Stimulated activated CD4-positive, alpha-beta T cell treated with anti-CD3 and anti-CD28 coated beads, Interleukin-1b, Interleukin-23, amount 100 ng/mL, for 48 hours (primary cell): ENCODE results near the gene EPHA2.
"Not testable (repeated sequence)": the region's sequence is repeated elsewhere in the genome, so short reads cannot be mapped to it uniquely, and the experiment has no call there.

Source experiments
- DNase-seq: peaks from one replicate; pipeline ENCODE4 v3.0.0-alpha.2; 2020

The EPHA2 gene

GRCh38 chr1:16155537-16156410 is at the start of gene EPHA2:
EPHA2 (minus strand) TSS chr1:16156069; CDS start chr1:16155932, 137 bp downstream.
- no peak for DNase-seq

GRCh38 chr1:16205334-16205671 is 49.4 kb upstream of the EPHA2 start:
- DNase-seq: no peak

GRCh38 chr1:16204634-16205333 is 48.9 kb upstream of the EPHA2 start:
- DNase-seq: peak; percentile 35

GRCh38 chr1:16204216-16204615 is 48.3 kb upstream of the EPHA2 start:
- no peak for DNase-seq

GRCh38 chr1:16203550-16203949 is 47.7 kb upstream of the EPHA2 start:
- DNase-seq: no peak

- DNase-seq: no peak
Measured at GRCh38 chr1:16202281-16203210, 46.7 kb upstream of the EPHA2 start.

- DNase-seq: no peak
Measured at GRCh38 chr1:16199700-16200099, 43.8 kb upstream of the EPHA2 start.

- no peak for DNase-seq
Measured at GRCh38 chr1:16199157-16199501, 43.3 kb upstream of the EPHA2 start.

- no peak for DNase-seq
Measured at GRCh38 chr1:16198444-16199156, 42.7 kb upstream of the EPHA2 start.

- DNase-seq: no peak
Measured at GRCh38 chr1:16196874-16197273, 41.0 kb upstream of the EPHA2 start.

GRCh38 chr1:16196139-16196538 is 40.3 kb upstream of the EPHA2 start:
- DNase-seq: not testable (repeated sequence)

GRCh38 chr1:16195518-16195905 is 39.6 kb upstream of the EPHA2 start:
- DNase-seq: no peak

- DNase-seq: no peak
Measured at GRCh38 chr1:16191916-16192546, 36.2 kb upstream of the EPHA2 start.

- DNase-seq: no peak
Measured at GRCh38 chr1:16191309-16191708, 35.4 kb upstream of the EPHA2 start.

GRCh38 chr1:16189921-16190621 is 34.2 kb upstream of the EPHA2 start:
- DNase-seq: no peak

- DNase-seq: no peak
Measured at GRCh38 chr1:16189003-16189402, 33.1 kb upstream of the EPHA2 start.

- DNase-seq: peak; percentile 76
Measured at GRCh38 chr1:16187748-16188401, 32.0 kb upstream of the EPHA2 start.

- no peak for DNase-seq
Measured at GRCh38 chr1:16186655-16187235, 30.9 kb upstream of the EPHA2 start.

- DNase-seq: no peak
Measured at GRCh38 chr1:16184557-16185303, 28.9 kb upstream of the EPHA2 start.
